GM18858 (cell line): ENCODE results near the gene SEPSECS.
"Not testable (repeated sequence)": the region's sequence is repeated elsewhere in the genome, so short reads cannot be mapped to it uniquely, and the experiment has no call there.

ENCODE experiments used
- ATAC-seq: cut with Tn5 transposase; IDR thresholded peaks from one replicate; pipeline ENCODE4 v1.9.1; 2021; ENCODE audit not compliant: unreplicated experiment

SEPSECS gene

GRCh38 chr4:25088093-25088952 is 71.9 kb downstream of the SEPSECS start:
- ATAC-seq = peak; percentile 73

GRCh38 chr4:25085671-25086070 is 74.6 kb downstream of the SEPSECS start:
- ATAC-seq = no peak

GRCh38 chr4:25083441-25083840 is 76.8 kb downstream of the SEPSECS start:
- not testable (repeated sequence) for ATAC-seq

- ATAC-seq = no peak
Measured at GRCh38 chr4:25081866-25082471, 78.3 kb downstream of the SEPSECS start.

GRCh38 chr4:25080571-25080970 is 79.7 kb downstream of the SEPSECS start:
- ATAC-seq = no peak

GRCh38 chr4:25078523-25078922 is 81.7 kb downstream of the SEPSECS start:
- ATAC-seq = no peak

GRCh38 chr4:25076625-25077398 is 83.4 kb downstream of the SEPSECS start:
- no peak for ATAC-seq

GRCh38 chr4:25075851-25076250 is 84.4 kb downstream of the SEPSECS start:
- ATAC-seq = no peak

- no peak for ATAC-seq
Measured at GRCh38 chr4:25075129-25075528, 85.1 kb downstream of the SEPSECS start.

GRCh38 chr4:25070545-25070944 is 89.7 kb downstream of the SEPSECS start:
- ATAC-seq = no peak
